PC-9 (cell line): ENCODE results near the gene ZNF699.

Source experiments
- CTCF ChIP-seq: fragments of 200-600 bp; sonication (generic); conservative IDR thresholded peaks from 2 replicates; pipeline ENCODE4 v1.6.1; 2017; ENCODE audit warnings: mixed run types, antibody characterized with exemption, mild to moderate bottlenecking, moderate library complexity
- EZH2 ChIP-seq: fragments of 200-600 bp; sonication (generic); IDR thresholded peaks from 2 replicates; pipeline ENCODE4 v1.8.0; 2017; ENCODE audit warnings: antibody characterized with exemption, low read depth

- TF ChIP-seq CTCF (no peak), EZH2 (no peak)
Measured at GRCh38 chr19:9324584-9324962, 14.9 kb upstream of the ZNF699 start.
